Activated CD8-positive, alpha-beta T cell treated with anti-CD3 and anti-CD28 coated beads, Interleukin-2, amount 10 ng/mL, durations not matched to agents 7 days and 5 days (primary cell): Measurements from ENCODE around the gene SETD3. TPM values are rescaled to one million over a fixed set of nuclear protein-coding genes. Genes with fewer than 3 reads are reported as not detected.

Experiments
- ATAC-seq: fragments of 150-1000 bp; cut with Tn5 transposase; one replicate; pipeline ENCODE4 v1.10.0; 2021; ENCODE audit warnings: moderate library complexity
- CTCF ChIA-PET: fragments of 350-600 bp; sonication (Branson Sonifier 250); formaldehyde crosslinking; loops from one replicate; lab custom pipeline; 2021; ENCODE audit warnings: antibody characterized with exemption; lab: Charles Lee
- POLR2A ChIA-PET: fragments of 350-600 bp; sonication (Branson Sonifier 250); formaldehyde crosslinking; loops from one replicate; lab custom pipeline; 2021; ENCODE audit warnings: antibody characterized with exemption; lab: Charles Lee
- DNase-seq: peaks from one replicate; pipeline ENCODE4 v3.0.0-alpha.2; 2020
- H3K27ac Mint-ChIP-seq: one replicate; pipeline ENCODE4 v1.8.0; 2021; ENCODE audit warnings: mild to moderate bottlenecking, mixed read lengths
- H3K27me3 Mint-ChIP-seq: one replicate; pipeline ENCODE4 v1.8.0; 2021; ENCODE audit warnings: low read depth, mixed read lengths
- H3K36me3 Mint-ChIP-seq: one replicate; pipeline ENCODE4 v1.8.0; 2021; ENCODE audit warnings: low read depth, mixed read lengths
- H3K4me1 Mint-ChIP-seq: one replicate; pipeline ENCODE4 v1.8.0; 2021; ENCODE audit warnings: low read depth, mixed read lengths
- H3K4me3 Mint-ChIP-seq: one replicate; pipeline ENCODE4 v1.8.0; 2021; ENCODE audit warnings: mild to moderate bottlenecking, mixed read lengths
- H3K9me3 Mint-ChIP-seq: one replicate; pipeline ENCODE4 v1.8.0; 2022; ENCODE audit warnings: mixed read lengths; ENCODE audit not compliant: insufficient read depth
- total RNA-seq, 2 experiments: library from RNA; stranded (reverse); gene quantifications; one replicate each; pipeline ENCODE4 v1.2.3, GENCODE V29; 2021

SETD3 gene
- total RNA-seq, 2 experiments from 2014 or later: 65.2 to 66.0 TPM

GRCh38 chr14:99395909-99396530, 84.6 kb downstream of the SETD3 start:
- peak; percentile 80 for ATAC-seq
- no peak overlapping the region for H3K27ac Mint-ChIP-seq
- H3K9me3 Mint-ChIP-seq: no peaks in the 10 kb centered on the region
- no peak overlapping the region for H3K4me3 Mint-ChIP-seq
- ChIA-PET CTCF (interaction anchor here (0.6 to 1.6 kb wide), 5 partner anchors 16 to 482 kb away, joined by 3 to 7 read pairs (median 4); no protein-coding TSS in a partner anchor), POLR2A (no interaction called here)
- peak; percentile 45 for DNase-seq
- no peaks in the 10 kb centered on the region for H3K27me3 Mint-ChIP-seq
- peaks cover 7% of the 10 kb centered on the region for H3K4me1 Mint-ChIP-seq
- H3K36me3 Mint-ChIP-seq: peaks cover 31% of the 10 kb centered on the region

- Mint-ChIP-seq H3K4me1 (peaks cover 7% of the 10 kb centered on the region), H3K4me3 (no peak overlapping the region), H3K9me3 (no peaks in the 10 kb centered on the region), H3K27ac (no peak overlapping the region), H3K27me3 (no peaks in the 10 kb centered on the region), H3K36me3 (peaks cover 23% of the 10 kb centered on the region)
- no peak for ATAC-seq
- CTCF ChIA-PET: interaction anchor here (1.0 to 1.3 kb wide), 2 partner anchors 18 to 21 kb away, joined by 3 to 7 read pairs; no protein-coding TSS in a partner anchor
- POLR2A ChIA-PET: interaction anchor here (0.6 kb wide), 1 partner anchor 469 kb away, joined by 3 read pairs; no protein-coding TSS in a partner anchor
- no peak for DNase-seq
Measured at GRCh38 chr14:99394602-99395156, 86.0 kb downstream of the SETD3 start.

- Mint-ChIP-seq H3K4me1 (peaks cover 11% of the 10 kb centered on the region), H3K9me3 (no peaks in the 10 kb centered on the region), H3K27ac (no peak overlapping the region), H3K27me3 (no peaks in the 10 kb centered on the region), H3K36me3 (peaks cover 12% of the 10 kb centered on the region), H3K4me3 (no peak overlapping the region)
- ATAC-seq (peak; percentile 56), DNase-seq (peak; percentile 45)
- ChIA-PET CTCF (interaction anchor here (0.6 to 2.6 kb wide), 18 partner anchors 9 to 81 kb away, joined by 3 to 36 read pairs (median 4); no protein-coding TSS in a partner anchor), POLR2A (no interaction called here)
Measured at GRCh38 chr14:99393059-99393655, 87.5 kb downstream of the SETD3 start.

- Mint-ChIP-seq H3K27me3 (no peaks in the 10 kb centered on the region), H3K4me1 (peaks cover 20% of the 10 kb centered on the region), H3K9me3 (no peaks in the 10 kb centered on the region), H3K36me3 (peaks cover 7% of the 10 kb centered on the region), H3K27ac (no peak overlapping the region), H3K4me3 (no peak overlapping the region)
- DNase-seq: no peak
- ChIA-PET POLR2A (no interaction called here), CTCF (interaction anchor here (1.7 to 2.6 kb wide), 2 partner anchors 10 to 20 kb away, joined by 3 to 23 read pairs; no protein-coding TSS in a partner anchor)
- ATAC-seq: no peak
Measured at GRCh38 chr14:99391671-99392070, 89.0 kb downstream of the SETD3 start.

- Mint-ChIP-seq H3K4me3 (no peak overlapping the region), H3K27ac (no peak overlapping the region), H3K4me1 (peaks cover 13% of the 10 kb centered on the region), H3K9me3 (no peaks in the 10 kb centered on the region), H3K27me3 (peaks cover 9% of the 10 kb centered on the region), H3K36me3 (no peaks in the 10 kb centered on the region)
- POLR2A ChIA-PET: no interaction called here
- CTCF ChIA-PET: interaction anchor here (0.6 to 3.2 kb wide), 15 partner anchors 7 to 102 kb away, joined by 3 to 17 read pairs (median 4); no protein-coding TSS in a partner anchor
- ATAC-seq (no peak), DNase-seq (peak; percentile 29)
Measured at GRCh38 chr14:99389174-99389826, 91.4 kb downstream of the SETD3 start.

- ATAC-seq (no peak), DNase-seq (no peak)
- H3K4me1 Mint-ChIP-seq: peaks cover 13% of the 10 kb centered on the region
- ChIA-PET POLR2A (interaction anchor here (0.6 kb wide), 1 partner anchor 20 kb away, joined by 3 read pairs; no protein-coding TSS in a partner anchor), CTCF (interaction anchor here (0.9 to 3.2 kb wide), 9 partner anchors 8 to 103 kb away, joined by 3 to 17 read pairs (median 4); no protein-coding TSS in a partner anchor)
- H3K36me3 Mint-ChIP-seq: no peaks in the 10 kb centered on the region
- no peaks in the 10 kb centered on the region for H3K9me3 Mint-ChIP-seq
- peaks cover 10% of the 10 kb centered on the region for H3K27me3 Mint-ChIP-seq
- no peak overlapping the region for H3K4me3 Mint-ChIP-seq
- no peak overlapping the region for H3K27ac Mint-ChIP-seq
Measured at GRCh38 chr14:99388286-99388685, 92.4 kb downstream of the SETD3 start.

GRCh38 chr14:99387880-99388279, 92.8 kb downstream of the SETD3 start:
- no peaks in the 10 kb centered on the region for H3K36me3 Mint-ChIP-seq
- no peak overlapping the region for H3K4me3 Mint-ChIP-seq
- POLR2A ChIA-PET: interaction anchor here (0.6 kb wide), 1 partner anchor 21 kb away, joined by 3 read pairs; no protein-coding TSS in a partner anchor
- peaks cover 13% of the 10 kb centered on the region for H3K4me1 Mint-ChIP-seq
- CTCF ChIA-PET: interaction anchor here (2.8 to 3.2 kb wide), 2 partner anchors 28 to 68 kb away, joined by 14 to 17 read pairs; no protein-coding TSS in a partner anchor
- no peak for ATAC-seq
- DNase-seq: peak; percentile 37
- H3K27ac Mint-ChIP-seq: no peak overlapping the region
- H3K9me3 Mint-ChIP-seq: no peaks in the 10 kb centered on the region
- H3K27me3 Mint-ChIP-seq: peaks cover 10% of the 10 kb centered on the region

- DNase-seq (no peak), ATAC-seq (no peak)
- H3K27me3 Mint-ChIP-seq: peaks cover 10% of the 10 kb centered on the region
- ChIA-PET CTCF (interaction anchor here (1.2 kb wide), 1 partner anchor 31 kb away, joined by 3 read pairs; no protein-coding TSS in a partner anchor), POLR2A (no interaction called here)
- H3K27ac Mint-ChIP-seq: no peak overlapping the region
- no peak overlapping the region for H3K4me3 Mint-ChIP-seq
- no peaks in the 10 kb centered on the region for H3K36me3 Mint-ChIP-seq
- H3K9me3 Mint-ChIP-seq: no peaks in the 10 kb centered on the region
- peaks cover 13% of the 10 kb centered on the region for H3K4me1 Mint-ChIP-seq
Measured at GRCh38 chr14:99384450-99385417, 95.9 kb downstream of the SETD3 start.

GRCh38 chr14:99383472-99384449, 96.9 kb downstream of the SETD3 start:
- H3K36me3 Mint-ChIP-seq: no peaks in the 10 kb centered on the region
- H3K27me3 Mint-ChIP-seq: peaks cover 10% of the 10 kb centered on the region
- POLR2A ChIA-PET: no interaction called here
- CTCF ChIA-PET: interaction anchor here (0.9 kb wide), 1 partner anchor 9 kb away, joined by 3 read pairs; no protein-coding TSS in a partner anchor
- H3K9me3 Mint-ChIP-seq: no peaks in the 10 kb centered on the region
- H3K4me3 Mint-ChIP-seq: no peak overlapping the region
- DNase-seq: no peak
- no peak for ATAC-seq
- no peak overlapping the region for H3K27ac Mint-ChIP-seq
- H3K4me1 Mint-ChIP-seq: peaks cover 13% of the 10 kb centered on the region
